OCI-LY1 (cell line): ENCODE data around the gene ZNF416.

Experiments used
- H2AFZ ChIP-seq: fragments of 200-600 bp; sonication (generic), shearing (Covaris generic); 2 replicates; pipeline ENCODE4 v1.6.0; 2014; ENCODE audit warnings: antibody characterized with exemption, mild to moderate bottlenecking, low read length
- H3F3A ChIP-seq: fragments of 200-600 bp; sonication (generic), shearing (Covaris generic); 2 replicates; pipeline ENCODE4 v1.6.0; 2014; ENCODE audit warnings: mild to moderate bottlenecking, antibody characterized with exemption, low read length, moderate library complexity; ENCODE audit not compliant: insufficient read depth
- H3K27ac ChIP-seq: fragments of 200-600 bp; sonication (generic); 2 replicates; pipeline ENCODE4 v1.5.1; 2014; ENCODE audit warnings: low read length, mixed run types, mild to moderate bottlenecking, low read depth; ENCODE audit not compliant: poor library complexity, severe bottlenecking
- H3K27me3 ChIP-seq: fragments of 200-600 bp; sonication (generic); 2 replicates; pipeline ENCODE4 v1.6.0; 2014; ENCODE audit warnings: antibody characterized with exemption, mild to moderate bottlenecking, low read length, moderate library complexity; ENCODE audit not compliant: insufficient read depth
- H3K36me3 ChIP-seq: fragments of 200-600 bp; sonication (generic); 2 replicates; pipeline ENCODE4 v1.6.1; 2014; ENCODE audit warnings: mild to moderate bottlenecking, antibody characterized with exemption, low read length, moderate library complexity, mixed read lengths; ENCODE audit not compliant: insufficient read depth
- H3K4me1 ChIP-seq: fragments of 200-600 bp; sonication (generic); 2 replicates; pipeline ENCODE4 v1.5.1; 2014; ENCODE audit warnings: mild to moderate bottlenecking, low read length, moderate library complexity; ENCODE audit not compliant: insufficient read depth, severe bottlenecking
- H3K4me2 ChIP-seq: fragments of 200-600 bp; sonication (generic), shearing (Covaris generic); 2 replicates; pipeline ENCODE4 v1.6.1; 2014; ENCODE audit warnings: low read length
- H3K4me3 ChIP-seq: fragments of 200-600 bp; sonication (generic); 2 replicates; pipeline ENCODE4 v1.5.1; 2014; ENCODE audit warnings: low read length, low read depth, mild to moderate bottlenecking, mixed read lengths; ENCODE audit not compliant: poor library complexity, severe bottlenecking
- H3K79me2 ChIP-seq: fragments of 200-600 bp; shearing (Covaris generic); 2 replicates; pipeline ENCODE4 v1.6.1; 2016; ENCODE audit warnings: mixed run types, low read length, mixed read lengths; ENCODE audit not compliant: insufficient read depth
- H3K9ac ChIP-seq: fragments of 200-600 bp; sonication (generic), shearing (Covaris generic); 2 replicates; pipeline ENCODE4 v1.6.1; 2014; ENCODE audit warnings: mild to moderate bottlenecking, low read length, mixed read lengths
- H3K9me2 ChIP-seq: fragments of 200-600 bp; sonication (generic), shearing (Covaris generic); 2 replicates; pipeline ENCODE4 v1.6.1; 2014; ENCODE audit warnings: low read depth, mild to moderate bottlenecking, low read length, mixed read lengths
- H3K9me3 ChIP-seq: fragments of 200-600 bp; shearing (Covaris generic); 2 replicates; pipeline ENCODE4 v1.6.1; 2014; ENCODE audit warnings: low read length, mixed read lengths
- H4K20me1 ChIP-seq: fragments of 200-600 bp; sonication (generic), shearing (Covaris generic); 2 replicates; pipeline ENCODE4 v1.6.0; 2016; ENCODE audit warnings: mild to moderate bottlenecking, low read length; ENCODE audit not compliant: insufficient read depth
- CTCF ChIP-seq: fragments of 200-600 bp; sonication (generic), shearing (Covaris generic); IDR thresholded peaks from 2 replicates; pipeline ENCODE4 v1.5.1; 2017; ENCODE audit warnings: mild to moderate bottlenecking, antibody characterized with exemption, low read length, moderate library complexity, mixed read lengths
- EZH2 ChIP-seq: fragments of 200-600 bp; sonication (generic), shearing (Covaris generic); IDR thresholded peaks from 2 replicates; pipeline ENCODE4 v1.8.0; 2017; ENCODE audit warnings: borderline replicate concordance, mixed run types, mild to moderate bottlenecking, antibody characterized with exemption, low read length, moderate library complexity, mixed read lengths

Gene ZNF416

DNA sequence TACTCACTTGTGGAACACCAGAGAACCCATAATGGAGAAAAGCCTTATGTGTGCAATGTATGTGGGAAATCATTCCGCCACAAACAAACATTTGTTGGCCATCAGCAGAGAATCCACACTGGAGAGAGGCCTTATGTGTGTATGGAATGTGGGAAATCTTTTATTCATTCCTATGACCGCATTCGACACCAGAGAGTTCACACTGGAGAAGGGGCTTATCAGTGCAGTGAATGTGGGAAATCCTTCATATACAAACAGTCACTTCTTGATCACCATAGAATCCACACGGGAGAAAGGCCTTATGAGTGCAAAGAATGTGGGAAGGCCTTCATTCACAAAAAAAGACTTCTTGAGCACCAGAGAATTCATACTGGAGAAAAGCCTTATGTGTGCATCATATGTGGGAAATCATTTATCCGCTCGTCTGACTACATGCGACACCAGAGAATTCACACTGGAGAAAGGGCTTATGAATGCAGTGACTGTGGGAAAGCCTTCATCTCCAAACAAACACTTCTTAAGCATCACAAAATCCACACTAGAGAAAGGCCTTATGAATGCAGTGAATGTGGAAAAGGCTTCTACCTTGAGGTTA is 40.7 kb downstream of the ZNF416 start:
- Histone ChIP-seq H2AFZ (no peak overlapping the region), H3K27me3 (no peaks in the 10 kb centered on the region), H3K4me3 (no peak overlapping the region), H3K4me2 (no peak overlapping the region), H3K27ac (no peak overlapping the region), H3K9me3 (peaks cover 50% of the 10 kb centered on the region), H3K9me2 (no peaks in the 10 kb centered on the region), H3F3A (0 out of 2 replicates have a peak, but pooled peaks cover 3% of the 10 kb centered on the region), H3K9ac (no peak overlapping the region), H4K20me1 (no peaks in the 10 kb centered on the region), H3K36me3 (peaks cover 90% of the 10 kb centered on the region), H3K79me2 (no peaks in the 10 kb centered on the region), H3K4me1 (no peaks in the 10 kb centered on the region)
- TF ChIP-seq CTCF (no peak), EZH2 (no peak)

- Histone ChIP-seq H3K79me2 (0 out of 2 replicates have a peak, but pooled peaks cover 6% of the 10 kb centered on the region), H3K9ac (peak within 1 kb of the TSS; percentile 86), H3K4me3 (peak within 1 kb of the TSS; percentile 98), H3K36me3 (peaks cover 7% of the 10 kb centered on the region), H3K4me1 (peaks cover 8% of the 10 kb centered on the region), H3F3A (no peaks in the 10 kb centered on the region), H3K9me3 (peaks cover 18% of the 10 kb centered on the region; the same call in 1 of the 2 replicates), H3K9me2 (no peaks in the 10 kb centered on the region), H2AFZ (peak within 1 kb of the TSS; percentile 46), H3K4me2 (peak within 1 kb of the TSS; percentile 82), H3K27me3 (no peaks in the 10 kb centered on the region), H4K20me1 (no peaks in the 10 kb centered on the region), H3K27ac (no peak within 1 kb of the TSS)
- TF ChIP-seq EZH2 (no peak), CTCF (no peak)
Measured at GRCh38 chr19:57527136-57527881, 51.4 kb downstream of the ZNF416 start, which contains the start of gene ZNF549. Gene ZNF549, plus strand, starts transcription at chr19:57527356. Its CDS starts 218 bp downstream, at chr19:57527574.
